HK-2 (cell line): ENCODE measurements around the gene ZKSCAN1.

Experiments
- DNase-seq: peaks from one replicate; pipeline ENCODE4 v3.0.0-alpha.2; 2018; ENCODE audit not compliant: unreplicated experiment

Gene ZKSCAN1

GRCh38 chr7:100038326-100038725, 22.9 kb downstream of the ZKSCAN1 start:
- DNase-seq = no peak

- no peak for DNase-seq
Measured at GRCh38 chr7:100040575-100040974, 25.2 kb downstream of the ZKSCAN1 start.

GRCh38 chr7:100044718-100045117, 29.3 kb downstream of the ZKSCAN1 start:
- no peak for DNase-seq

DNA sequence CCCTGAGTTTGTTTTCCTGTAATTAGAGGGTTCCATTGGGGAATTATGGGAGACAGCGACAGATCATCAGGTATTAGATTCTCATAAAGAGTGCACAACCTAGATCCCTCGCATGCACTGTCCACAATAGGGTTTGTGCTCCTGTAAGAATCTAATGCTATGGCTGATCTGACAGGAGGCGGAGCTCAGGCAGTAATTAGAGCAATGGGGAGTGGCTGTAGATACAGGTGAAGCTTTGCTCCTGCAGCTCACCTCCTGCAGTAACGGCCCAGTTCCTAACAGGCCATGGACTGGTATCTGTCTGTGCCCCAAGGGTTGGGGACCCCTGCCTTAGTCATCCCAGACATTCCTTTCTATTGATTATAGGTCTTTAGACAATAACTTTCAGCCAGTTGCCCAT, 33.3 kb downstream of the ZKSCAN1 start:
- DNase-seq = no peak

DNA sequence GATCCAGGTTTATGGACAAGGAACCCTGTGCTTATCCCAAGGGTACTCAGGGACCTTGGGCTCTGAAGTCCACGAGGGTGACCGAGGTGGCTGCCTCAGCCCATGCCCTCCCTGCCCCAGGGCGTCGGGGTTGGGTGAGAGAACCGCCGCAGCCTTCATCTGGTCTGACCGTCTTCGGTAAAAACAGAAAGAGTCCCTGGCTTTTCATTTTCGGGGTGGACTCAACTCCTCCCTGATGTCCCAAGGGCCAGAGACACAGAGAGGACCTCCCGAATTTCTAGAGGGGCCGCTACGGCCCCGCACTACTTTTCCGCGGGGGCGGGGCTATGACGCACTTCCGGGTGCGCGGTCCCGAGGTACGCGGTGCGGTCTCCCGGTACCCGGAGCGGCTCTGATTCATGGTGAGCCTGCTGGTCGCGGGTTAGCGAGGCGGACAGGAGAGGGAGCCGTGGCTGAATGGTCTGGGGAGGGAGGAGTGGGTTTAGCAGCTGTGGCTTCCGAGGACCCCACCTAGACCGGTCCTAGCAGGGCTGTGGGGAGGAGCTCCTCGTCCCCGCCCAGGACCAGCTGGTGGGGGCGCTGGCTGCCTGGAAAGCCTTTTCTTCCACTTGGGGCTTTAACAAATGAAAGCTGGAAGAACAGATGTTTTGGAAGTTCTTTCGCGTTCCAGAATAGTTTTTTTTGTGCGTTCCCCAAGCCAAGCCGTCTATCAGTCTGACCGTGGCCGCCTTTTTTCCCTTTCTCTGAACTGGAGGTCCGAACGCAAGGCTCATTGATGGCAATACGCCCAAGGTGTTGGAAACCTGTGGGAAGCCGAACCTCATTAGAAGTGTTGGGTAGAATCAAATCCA, 34.3 kb downstream of the ZKSCAN1 start, which contains the start of gene ZSCAN21:
ZSCAN21 (plus strand) TSS at position 334 of the 851 bp plus-strand sequence. CDS start 7,233 bp downstream, outside the sequence.
- peak; percentile 86 for DNase-seq

DNA sequence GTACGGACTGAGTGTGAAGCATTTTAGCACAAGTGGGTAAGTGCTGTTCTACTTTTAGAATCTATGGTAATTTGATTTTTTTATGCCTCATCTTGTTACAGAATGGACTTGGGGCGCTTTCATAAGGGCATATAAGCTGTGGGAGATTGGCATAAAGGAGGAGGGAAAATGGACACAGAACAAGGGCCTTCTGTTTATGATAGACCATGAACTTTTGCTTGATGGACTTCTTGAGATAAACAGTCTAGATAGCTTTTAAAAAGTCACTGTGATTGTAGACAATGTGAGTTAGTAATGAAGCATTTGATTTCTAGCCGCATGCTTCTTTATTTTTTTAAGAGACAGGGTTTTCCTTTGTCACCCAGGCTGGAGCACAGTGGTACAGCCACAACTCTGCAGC, 36.2 kb downstream of the ZKSCAN1 start:
- no peak for DNase-seq

DNA sequence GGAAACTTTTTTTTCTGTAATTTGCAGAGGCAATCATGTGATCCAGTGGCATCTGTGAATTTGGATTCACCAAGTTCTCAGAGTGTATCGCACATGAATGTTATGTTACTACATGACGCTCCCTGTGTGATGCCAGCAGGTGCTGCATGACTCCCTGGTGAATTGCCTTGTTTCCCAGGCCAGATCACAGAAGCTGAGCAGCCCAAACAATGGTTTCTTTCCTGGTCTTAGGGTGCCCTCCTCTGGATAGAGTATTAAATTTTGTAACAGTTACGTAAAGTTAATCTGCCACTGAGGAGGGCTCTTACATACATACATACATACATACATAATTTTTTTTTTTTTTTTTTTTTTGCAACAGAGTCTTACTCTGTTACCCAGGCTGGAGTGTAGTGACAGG, 37.8 kb downstream of the ZKSCAN1 start:
- DNase-seq = no peak

- no peak for DNase-seq
Measured at GRCh38 chr7:100057006-100057405, 41.6 kb downstream of the ZKSCAN1 start.

- no peak for DNase-seq
Measured at GRCh38 chr7:100059251-100059739, 43.9 kb downstream of the ZKSCAN1 start.

DNA sequence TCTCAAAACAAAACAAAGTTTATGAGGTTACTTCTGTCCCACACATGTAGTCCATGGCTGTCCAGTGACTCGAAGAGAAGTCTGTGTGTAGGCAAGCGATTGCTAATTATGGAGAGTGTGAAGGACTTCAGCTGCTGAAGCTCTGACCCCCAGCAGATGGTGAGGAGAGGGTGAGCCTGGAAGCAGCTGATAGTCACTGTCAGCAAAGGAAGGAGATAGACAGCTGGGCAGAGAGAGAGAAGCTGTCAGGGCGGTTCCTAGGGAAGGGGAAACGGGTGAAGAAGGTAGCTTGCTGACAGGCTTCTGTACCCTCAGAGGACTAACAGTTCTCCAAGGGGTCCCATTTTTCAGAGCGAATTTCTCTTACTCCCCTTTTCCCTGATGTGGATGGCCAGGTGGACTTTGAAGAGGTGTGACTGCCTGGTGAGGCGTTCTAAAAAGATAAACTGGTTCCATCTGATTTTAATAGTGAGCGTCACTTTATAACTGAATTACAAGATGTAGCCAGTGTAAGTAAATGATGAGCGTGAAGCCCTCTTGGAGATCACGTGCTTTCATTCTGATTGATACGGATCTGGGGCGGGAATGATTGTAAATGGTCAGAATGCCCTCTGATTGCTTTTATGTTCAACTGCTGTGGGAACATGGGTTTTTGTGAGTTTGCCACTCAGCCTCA, 46.3 kb downstream of the ZKSCAN1 start:
- no peak for DNase-seq

DNA sequence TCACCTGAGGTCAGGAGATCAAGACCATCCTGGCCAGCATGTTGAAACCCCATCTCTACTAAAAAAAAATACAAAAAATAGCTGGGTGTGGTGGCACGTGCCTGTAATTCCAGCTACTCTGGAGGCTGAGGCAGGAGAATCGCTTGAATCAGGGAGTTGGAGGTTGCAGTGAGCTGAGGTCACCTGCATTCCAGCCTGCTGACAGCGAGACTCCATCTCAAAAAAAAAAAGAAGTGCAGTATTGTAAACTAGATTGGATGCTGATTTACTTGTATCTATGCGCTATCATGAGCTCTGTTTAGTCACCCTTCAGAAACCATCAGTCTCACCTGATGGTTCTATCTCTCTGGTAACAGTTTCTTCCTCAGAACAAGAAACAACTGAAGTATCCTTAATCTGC, 48.0 kb downstream of the ZKSCAN1 start:
- no peak for DNase-seq

GRCh38 chr7:100064162-100064561, 48.8 kb downstream of the ZKSCAN1 start:
- DNase-seq = no peak

DNA sequence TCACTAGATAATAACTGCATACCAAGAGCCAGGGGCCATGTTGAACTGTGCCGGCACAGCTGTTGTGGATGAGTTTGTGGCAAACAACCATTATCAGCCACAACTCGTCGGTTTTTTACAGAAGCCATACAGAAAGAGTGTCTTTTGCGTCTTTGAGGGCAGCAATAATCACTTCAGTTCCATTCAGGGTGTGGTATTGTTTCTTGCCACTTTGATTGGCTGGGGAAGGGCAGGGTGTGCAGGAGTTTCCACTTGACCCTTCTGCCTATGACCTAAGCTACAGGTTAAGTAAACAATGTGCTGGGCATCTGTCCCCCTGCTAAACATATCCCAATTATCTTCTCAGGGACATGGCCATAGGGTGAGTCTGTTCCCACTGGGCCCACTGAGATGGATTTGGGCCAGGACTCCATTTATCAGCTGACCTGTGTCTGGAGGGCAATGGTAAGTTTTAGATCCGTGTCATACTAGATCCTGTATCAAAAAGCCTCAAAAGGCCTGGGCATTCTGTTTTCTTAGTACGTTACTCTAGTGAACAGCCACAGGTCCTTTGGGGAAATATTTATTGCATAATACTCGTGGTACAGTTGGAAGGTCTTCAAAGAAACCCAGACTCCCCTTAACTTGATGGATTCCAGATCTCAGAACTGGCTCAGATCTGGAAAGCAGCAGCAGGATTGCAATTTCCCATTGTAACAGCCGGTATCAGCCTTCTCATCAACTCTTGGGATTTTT, 50.2 kb downstream of the ZKSCAN1 start:
- no peak for DNase-seq

- DNase-seq = no peak
Measured at GRCh38 chr7:100066953-100067352, 51.6 kb downstream of the ZKSCAN1 start.

- DNase-seq = no peak
Measured at GRCh38 chr7:100069991-100070390, 54.6 kb downstream of the ZKSCAN1 start.

DNA sequence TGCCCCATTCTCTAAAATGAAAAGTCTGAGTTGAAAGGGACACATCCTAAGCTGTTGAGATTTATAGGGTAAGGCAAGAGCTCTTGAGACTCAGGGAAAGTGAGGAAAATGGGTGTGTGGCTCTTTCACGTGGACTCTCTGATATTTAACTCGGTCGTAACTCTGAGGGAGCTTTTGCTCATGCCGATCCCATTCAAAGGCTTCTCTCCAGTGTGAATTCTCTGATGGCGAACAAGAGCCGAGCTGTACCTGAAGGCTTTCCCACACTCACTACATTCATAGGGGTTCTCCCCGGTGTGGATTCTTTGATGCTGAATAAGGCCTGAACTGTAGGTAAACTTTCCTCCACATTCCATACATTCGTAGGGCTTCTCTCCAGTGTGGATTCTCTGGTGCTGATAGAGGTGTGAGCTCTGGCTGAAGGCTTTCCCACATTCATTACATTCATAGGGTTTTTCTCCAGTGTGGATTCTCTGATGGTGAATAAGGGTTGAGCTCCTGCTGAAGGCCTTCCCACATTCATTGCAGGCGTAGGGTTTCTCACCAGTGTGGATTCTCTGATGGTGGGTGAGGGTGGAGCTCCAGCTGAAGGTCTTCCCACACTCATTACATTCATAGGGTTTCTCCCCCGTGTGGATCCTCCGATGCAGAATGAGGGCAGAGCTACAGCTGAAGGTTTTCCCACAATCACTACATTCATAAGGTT, 55.8 kb downstream of the ZKSCAN1 start:
- DNase-seq = no peak

DNA sequence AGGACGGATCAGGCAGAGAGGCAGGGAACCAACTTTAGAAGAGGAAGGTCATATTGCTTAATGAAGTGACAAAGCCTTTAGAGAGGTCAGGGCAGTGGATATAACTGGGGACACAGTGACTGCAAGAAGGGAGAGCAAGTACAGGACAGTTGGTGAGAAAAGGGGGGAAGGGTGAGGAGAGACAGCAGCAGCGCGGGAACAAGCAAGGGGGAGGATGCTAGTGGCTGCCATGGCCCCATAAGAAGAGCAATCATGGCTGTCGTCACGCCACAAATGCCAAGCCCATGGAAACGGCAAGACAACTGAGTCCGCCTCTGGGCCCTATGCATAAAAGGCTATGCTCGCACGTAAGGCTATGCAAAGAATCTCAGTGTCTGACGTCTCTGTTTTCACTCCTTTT, 57.1 kb downstream of the ZKSCAN1 start:
- no peak for DNase-seq

DNA sequence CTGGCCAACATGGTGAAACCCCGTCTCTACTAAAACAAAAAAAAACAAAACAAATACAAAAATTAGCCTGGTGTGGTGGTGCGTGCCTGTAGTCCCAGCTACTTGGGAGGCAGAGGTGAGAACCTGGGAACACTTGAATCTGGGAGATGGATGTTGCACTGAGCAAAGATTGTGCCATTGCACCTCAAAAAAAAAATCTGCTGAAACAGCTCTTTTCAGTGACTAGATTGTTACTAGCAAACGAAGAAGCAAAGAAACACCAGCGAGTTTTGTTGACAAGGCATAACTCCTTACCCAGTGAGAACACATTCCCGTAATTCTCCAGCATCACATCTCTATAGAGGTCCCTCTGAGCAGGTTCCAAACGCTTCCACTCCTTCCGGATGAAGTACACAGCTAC, 59.4 kb downstream of the ZKSCAN1 start:
- DNase-seq = no peak

GRCh38 chr7:100075418-100075817, 60.0 kb downstream of the ZKSCAN1 start:
- DNase-seq = no peak

DNA sequence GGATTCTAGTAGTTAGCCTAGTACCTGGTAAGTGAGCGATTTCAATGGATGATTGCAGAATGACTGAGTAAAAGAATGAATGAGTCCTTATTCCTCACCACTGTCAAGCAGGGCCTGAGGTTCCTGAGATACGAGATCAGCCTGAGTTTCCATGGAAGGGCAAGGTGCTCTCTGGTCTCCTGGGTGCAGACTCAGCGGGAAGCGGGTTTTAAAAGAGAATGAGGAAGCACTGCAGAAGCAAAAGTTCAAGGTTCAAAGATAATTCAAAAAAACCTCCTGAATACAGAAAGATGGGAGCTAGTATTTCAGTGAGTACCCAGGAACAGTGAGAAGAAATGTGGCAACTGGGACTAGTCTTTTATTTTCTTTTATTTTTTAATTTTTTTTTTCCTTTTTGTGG, 61.8 kb downstream of the ZKSCAN1 start:
- no peak for DNase-seq

GRCh38 chr7:100079024-100079560, 63.7 kb downstream of the ZKSCAN1 start:
- DNase-seq = no peak
